GM12878 (cell line): Measurements from ENCODE around the gene RNF126. TPM values are rescaled to one million over a fixed set of nuclear protein-coding genes. Genes with fewer than 3 reads are reported as not detected.

ENCODE experiments used
- ATAC-seq: fragments of 200-7000 bp; cut with Tn5 transposase; 3 replicates; pipeline ENCODE4 v1.9.1; 2020; ENCODE audit warnings: mild to moderate bottlenecking, moderate library complexity
- BruUV-seq: library from RNA; stranded (reverse); fragments of 400-500 nt; replicated peaks from 2 replicates; lab custom pipeline; 2021; lab: Mats Ljungman, UMichigan
- CTCF ChIA-PET: fragments of 300-600 bp; sonication (Branson Sonifier 250); formaldehyde crosslinking; extraction: SDS; loops from one replicate; lab custom pipeline; 2021; ENCODE audit warnings: inconsistent platforms; lab: Yijun Ruan, JAX
- POLR2A ChIA-PET: fragments of 350-600 bp; formaldehyde crosslinking; extraction: SDS; loops from one replicate; lab custom pipeline; 2021; ENCODE audit warnings: inconsistent platforms; lab: Charles Lee
- RAD21 ChIA-PET: fragments of 300-600 bp; sonication (Branson Sonifier 250); formaldehyde crosslinking; loops from one replicate; lab custom pipeline; 2023; ENCODE audit warnings: antibody characterized with exemption; ENCODE audit not compliant: unreplicated experiment; lab: Charles Lee
- SMC1A ChIA-PET: fragments of 300-600 bp; sonication (Branson Sonifier 250); formaldehyde crosslinking; loops from one replicate; lab custom pipeline; 2023; ENCODE audit not compliant: unreplicated experiment, uncharacterized antibody; lab: Charles Lee
- DNase-seq: peaks from one replicate; pipeline ENCODE4 v3.0.0-alpha.2; 2011; ENCODE audit warnings: low read depth, low spot score
- FAIRE-seq: peaks from 3 replicates; lab custom pipeline; 2011; peaks lifted over from hg19 to GRCh38; lab: Jason Lieb, UNC
- H2AFZ ChIP-seq: 2 replicates; pipeline ENCODE4 v1.6.0; 2011; ENCODE audit warnings: low read depth, low read length, control low read depth; ENCODE audit not compliant: control insufficient read depth
- H3K27ac ChIP-seq: 2 replicates; pipeline ENCODE4 v1.5.1; 2011; ENCODE audit warnings: control low read depth; ENCODE audit not compliant: control insufficient read depth, insufficient read depth
- H3K27me3 ChIP-seq, 2 experiments: replicated peaks in 1 of 2; 2 replicates each; pipeline versions ENCODE4 v1.6.0 to v1.6.1; 2011; ENCODE audit warnings: low read length in 1 of 2; ENCODE audit not compliant: control insufficient read depth in 2 of 2, insufficient read depth in 2 of 2
- H3K36me3 ChIP-seq, 2 experiments: 2 replicates each; pipeline ENCODE4 v1.5.1; 2011; ENCODE audit warnings: low read length in 1 of 2; ENCODE audit not compliant: control insufficient read depth in 2 of 2, insufficient read depth in 2 of 2
- H3K4me1 ChIP-seq: 2 replicates; pipeline ENCODE4 v1.6.1; 2011; ENCODE audit warnings: mild to moderate bottlenecking, low read length, moderate library complexity, mixed read lengths; ENCODE audit not compliant: control insufficient read depth, insufficient read depth
- H3K4me2 ChIP-seq: 2 replicates; pipeline ENCODE4 v1.6.0; 2011; ENCODE audit warnings: control low read depth; ENCODE audit not compliant: control insufficient read depth, insufficient read depth
- H3K4me3 ChIP-seq: fragments of 200-600 bp; sonication (generic); 2 replicates; pipeline ENCODE4 v1.5.1; 2016
- H3K79me2 ChIP-seq: 2 replicates; pipeline ENCODE4 v1.6.0; 2011; ENCODE audit warnings: low read length; ENCODE audit not compliant: control insufficient read depth, insufficient read depth
- H3K9ac ChIP-seq: 2 replicates; pipeline ENCODE4 v1.8.0; 2011; ENCODE audit warnings: low read length, control low read depth, mixed read lengths; ENCODE audit not compliant: control insufficient read depth, insufficient read depth
- H3K9me3 ChIP-seq: replicated peaks from 3 replicates; pipeline ENCODE4 v1.5.1; 2011; ENCODE audit warnings: mild to moderate bottlenecking, low read length; ENCODE audit not compliant: control insufficient read depth, insufficient read depth
- H4K20me1 ChIP-seq: 2 replicates; pipeline ENCODE4 v1.6.0; 2011; ENCODE audit not compliant: control insufficient read depth, insufficient read depth
- BCL3 ChIP-seq: IDR thresholded peaks from 2 replicates; pipeline ENCODE4 v1.6.1; 2011; ENCODE audit warnings: borderline replicate concordance, low read depth, mild to moderate bottlenecking, moderate library complexity, low read length; ENCODE audit not compliant: insufficient read depth, poor library complexity, severe bottlenecking
- CHD1 ChIP-seq: IDR thresholded peaks from 2 replicates; pipeline ENCODE4 v1.6.1; 2012; ENCODE audit warnings: low read depth, low read length, improper control_type of control experiment
- CREB1 ChIP-seq: IDR thresholded peaks from 2 replicates; pipeline ENCODE4 v1.6.1; 2012; ENCODE audit warnings: low read depth, mild to moderate bottlenecking, inconsistent platforms
- CUX1 ChIP-seq: IDR thresholded peaks from 2 replicates; pipeline ENCODE4 v1.6.1; 2012; ENCODE audit warnings: improper control_type of control experiment, low read depth, low read length; ENCODE audit not compliant: insufficient replicate concordance
- EP300 ChIP-seq, 2 experiments: fragments of 150-350 bp in 1 of 2; IDR thresholded peaks; 2 replicates each; pipeline ENCODE4 v1.6.1; 2011 to 2012; ENCODE audit warnings: low read depth in 2 of 2, low read length in 2 of 2, borderline replicate concordance in 1 of 2, improper control_type of control experiment in 1 of 2, inconsistent platforms in 1 of 2; ENCODE audit not compliant: control insufficient read depth in 1 of 2
- FOXM1 ChIP-seq: IDR thresholded peaks from 2 replicates; pipeline ENCODE4 v1.6.1; 2012; ENCODE audit warnings: low read depth, mild to moderate bottlenecking, inconsistent platforms, low read length, moderate library complexity
- MTA3 ChIP-seq: IDR thresholded peaks from 2 replicates; pipeline ENCODE4 v1.6.1; 2012; ENCODE audit warnings: low read length, inconsistent platforms, borderline replicate concordance
- SMARCA5 ChIP-seq: fragments of 450-650 bp; IDR thresholded peaks from 2 replicates; pipeline ENCODE4 v1.6.1; 2017; ENCODE audit warnings: mild to moderate bottlenecking
- USF2 ChIP-seq: IDR thresholded peaks from 2 replicates; pipeline ENCODE4 v1.6.1; 2011; ENCODE audit warnings: low read depth, low read length, improper control_type of control experiment, borderline replicate concordance
- WGBS: methylation state at CpG from one replicate; pipeline ENCODE4 v1.1.6; 2016; ENCODE audit warnings: low lambda C conversion rate; ENCODE audit not compliant: insufficient replicate concordance, insufficient coverage; ENCODE audit errors: missing lambda C conversion rate; 5-methylcytosine and 5-hydroxymethylcytosine counted together
- in situ Hi-C: fragments of 300-500 bp; cut with MboI; formaldehyde crosslinking; loops from 9 replicates; pipeline ENCODE4 v1.14.3; 2018; ENCODE audit warnings: mixed read lengths
- intact Hi-C: fragments of 100-400 bp; cut with micrococcal nuclease; formaldehyde crosslinking; loops from one replicate; pipeline ENCODE4 v1.14.2; 2022; ENCODE audit not compliant: unreplicated experiment
- polyA plus RNA-seq, 11 experiments: library from polyadenylated mRNA; depleted of rRNA in 4 of 11; unstranded in 6 of 11; stranded (reverse) in 5 of 11; fragments of >200 nt; fragmentation: Nextera tagmentation in 4 of 11; fragmentation: Illumina TruSeq in 1 of 11; extraction: Ambion mirVana in 4 of 11; extraction: Trizol in 1 of 11; gene quantifications; 1 replicate in 1 of 11; 2 replicates in 10 of 11; pipeline versions ENCODE4 v1.2.1 to v1.2.3, GENCODE V29; 2011 to 2016; ENCODE audit warnings: inconsistent platforms in 2 of 11, missing spikeins in 2 of 11, low read depth in 1 of 11
- total RNA-seq, 4 experiments: library from RNA; depleted of rRNA in 3 of 4; stranded (reverse); fragments of >200 nt in 3 of 4; fragmentation: Illumina TruSeq in 1 of 4; extraction: Trizol in 1 of 4; gene quantifications; 2 replicates each; pipeline versions ENCODE4 v1.2.1 to v1.2.3, GENCODE V29; 2013 to 2021
- TF ChIP-seq, protein P1 (sequence below): fragments of 450-650 bp; IDR thresholded peaks from 2 replicates; pipeline ENCODE4 v1.6.1; 2016; ENCODE audit warnings: mild to moderate bottlenecking

The RNF126 gene
- total and polyA plus RNA-seq, 10 of the 15 experiments (the other 5 are each of a cell fraction or from before 2014, with no cell fraction given), result 0.45 to 100 (median 50.6) TPM

DNA sequence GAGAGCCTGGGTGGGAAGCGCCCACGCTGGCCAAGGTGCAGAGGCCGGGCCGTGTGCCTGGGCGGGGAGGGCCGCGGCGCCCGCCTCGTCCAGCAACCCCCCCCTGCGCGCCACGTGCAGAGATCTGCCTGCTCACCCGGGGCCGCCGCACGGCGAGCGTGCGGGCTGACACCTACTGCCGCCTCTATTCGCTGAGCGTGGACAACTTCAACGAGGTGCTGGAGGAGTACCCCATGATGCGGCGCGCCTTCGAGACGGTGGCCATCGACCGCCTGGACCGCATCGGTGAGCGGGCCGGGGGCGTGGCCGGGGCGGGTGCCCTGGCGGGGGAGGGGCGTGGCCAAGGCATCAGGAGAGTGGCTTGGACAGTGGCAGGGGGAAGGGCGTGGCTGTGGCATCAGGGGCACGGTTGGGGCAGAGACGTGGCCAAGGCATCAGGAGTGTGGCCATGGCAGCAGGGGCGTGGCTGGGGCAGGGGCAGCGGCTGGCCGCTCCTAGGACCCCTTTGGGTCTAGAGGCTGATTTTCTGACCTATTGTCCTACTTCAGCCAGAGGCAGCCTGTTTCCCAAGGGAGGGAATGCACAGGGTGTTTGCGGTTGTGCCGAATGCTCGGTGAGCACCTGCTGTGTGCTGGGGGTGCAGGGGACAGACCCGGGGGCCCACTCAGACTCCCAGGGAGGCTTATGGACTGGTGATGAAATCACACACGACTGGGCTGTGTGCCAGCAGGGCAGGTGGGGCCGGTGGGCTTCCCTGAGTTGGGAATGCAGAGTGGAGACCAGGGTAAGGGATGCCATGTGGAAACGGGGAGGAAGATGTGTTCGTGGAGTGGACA is 49.1 kb downstream of the RNF126 start:
- in situ Hi-C loops (no loop called here), intact Hi-C loops (no loop called here)
- H3K27me3 ChIP-seq, result no peaks in the 10 kb centered on the region
- H3K4me1 ChIP-seq, result peaks cover 8% of the 10 kb centered on the region
- SMC1A ChIA-PET, result no interaction called here
- CTCF ChIA-PET, result no interaction called here
- peaks cover 0 to 5% of the 10 kb centered on the region in 2 experiments; a peak in 2 of 4 replicates for H3K36me3 ChIP-seq
- H3K9ac ChIP-seq, result no peak overlapping the region
- no peak overlapping the region for H3K4me2 ChIP-seq
- no peak for FAIRE-seq
- no peak overlapping the region for H2AFZ ChIP-seq
- BruUV-seq, result no TSS peak
- H4K20me1 ChIP-seq, result no peaks in the 10 kb centered on the region
- no peak overlapping the region for H3K4me3 ChIP-seq
- TF ChIP-seq EP300 (IDR thresholded peaks at IDR 0.05; ENCODE audit: borderline replicate concordance in 1 of 2, control insufficient read depth in 1 of 2, low read depth in 2 of 2, low read length in 2 of 2) (no peak), BCL3 (no peak), MTA3 (no peak), USF2 (no peak), CREB1 (no peak), CHD1 (no peak), SMARCA5 (no peak), FOXM1 (no peak), CUX1 (no peak)
- TF ChIP-seq, protein P1, sequence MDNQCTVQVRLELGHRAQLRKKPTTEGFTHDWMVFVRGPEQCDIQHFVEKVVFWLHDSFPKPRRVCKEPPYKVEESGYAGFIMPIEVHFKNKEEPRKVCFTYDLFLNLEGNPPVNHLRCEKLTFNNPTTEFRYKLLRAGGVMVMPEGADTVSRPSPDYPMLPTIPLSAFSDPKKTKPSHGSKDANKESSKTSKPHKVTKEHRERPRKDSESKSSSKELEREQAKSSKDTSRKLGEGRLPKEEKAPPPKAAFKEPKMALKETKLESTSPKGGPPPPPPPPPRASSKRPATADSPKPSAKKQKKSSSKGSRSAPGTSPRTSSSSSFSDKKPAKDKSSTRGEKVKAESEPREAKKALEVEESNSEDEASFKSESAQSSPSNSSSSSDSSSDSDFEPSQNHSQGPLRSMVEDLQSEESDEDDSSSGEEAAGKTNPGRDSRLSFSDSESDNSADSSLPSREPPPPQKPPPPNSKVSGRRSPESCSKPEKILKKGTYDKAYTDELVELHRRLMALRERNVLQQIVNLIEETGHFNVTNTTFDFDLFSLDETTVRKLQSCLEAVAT, result no peak
- TF ChIP-seq, all 136 proteins: peak for 0
- Histone ChIP-seq H3K27ac (no peak overlapping the region), H3K9me3 (no peaks in the 10 kb centered on the region), H3K79me2 (no peaks in the 10 kb centered on the region)
- POLR2A ChIA-PET, result no interaction called here
- ATAC-seq (no peak), DNase-seq (no peak)
- 81% methylated on average over 26 of the region's 54 CpGs for WGBS
- RAD21 ChIA-PET, result no interaction called here
